Measurements from ENCODE around the gene TMED5. TPM values are rescaled to one million over a fixed set of nuclear protein-coding genes. Genes with fewer than 3 reads are reported as not detected.

TMED5 gene
- total and polyA plus RNA-seq, 4 donors = 15.1 to 132 (median 56.4) TPM

- Histone ChIP-seq H3K4me3 (no peak overlapping the region), H3K27ac (ENCODE audit: low read depth in 1 of 2, low read length in 1 of 2) (no peak overlapping the region), H3K9ac (ENCODE audit: insufficient read depth in 1 of 2, low read length in 2 of 2) (no peak overlapping the region), H3K9me3 (ENCODE audit: control insufficient read depth in 4 of 4, insufficient read depth in 3 of 4, low read length in 3 of 4) (no peaks in the 10 kb centered on the region), H3K4me1 (ENCODE audit: control insufficient read depth in 5 of 5, insufficient read depth in 5 of 5, low read length in 5 of 5) (no peaks in the 10 kb centered on the region), H3K27me3 (ENCODE audit: control insufficient read depth in 3 of 3, insufficient read depth in 3 of 3, low read length in 2 of 3) (no peaks in the 10 kb centered on the region), H3K36me3 (ENCODE audit: control insufficient read depth in 4 of 4, insufficient read depth in 4 of 4, low read length in 4 of 4) (peaks cover 0 to 4% (median 0%) of the 10 kb centered on the region in 4 donors)
- ATAC-seq (ENCODE audit: insufficient read depth, low FRiP score) (no peak), DNase-seq (no peak)
- TF ChIP-seq CTCF (IDR thresholded peaks at IDR 0.05; ENCODE audit: control extremely low read depth, extremely low read depth) = no peak
- 64 to 79% methylated on average over 6 of the region's 6 CpGs for WGBS, 2 donors
These were observed 39.2 kb upstream of the TMED5 start for GRCh38 chr1:93219443-93219842.

GRCh38 chr1:93215322-93215721, 35.1 kb upstream of the TMED5 start:
- DNase-seq = no peak
- 96 to 97% methylated on average over 2 of the region's 2 CpGs for WGBS, 2 donors
- peaks cover 0 to 4% (median 0%) of the 10 kb centered on the region in 4 donors for H3K36me3 ChIP-seq (ENCODE audit: control insufficient read depth in 4 of 4, insufficient read depth in 4 of 4, low read length in 4 of 4)

GRCh38 chr1:93207211-93207610, 27.0 kb upstream of the TMED5 start:
- H3K27ac ChIP-seq (ENCODE audit: low read depth in 1 of 2, low read length in 1 of 2) = no peak overlapping the region
- no peaks in the 10 kb centered on the region for H3K27me3 ChIP-seq (ENCODE audit: control insufficient read depth in 3 of 3, insufficient read depth in 3 of 3, low read length in 2 of 3)
- no peak overlapping the region for H3K9ac ChIP-seq (ENCODE audit: insufficient read depth in 1 of 2, low read length in 2 of 2)
- DNase-seq (peak in 1 of 3 donors; percentile 13), ATAC-seq (ENCODE audit: insufficient read depth, low FRiP score) (no peak)
- H3K4me1 ChIP-seq (ENCODE audit: control insufficient read depth in 5 of 5, insufficient read depth in 5 of 5, low read length in 5 of 5) = no peaks in the 10 kb centered on the region
- H3K4me3 ChIP-seq = no peak overlapping the region
- WGBS, 2 donors = 62 to 91% methylated on average over 5 of the region's 5 CpGs
- TF ChIP-seq CTCF (IDR thresholded peaks at IDR 0.05; ENCODE audit: control extremely low read depth, extremely low read depth) = no peak
- H3K36me3 ChIP-seq (ENCODE audit: control insufficient read depth in 4 of 4, insufficient read depth in 4 of 4, low read length in 4 of 4) = peaks cover 0 to 10% (median under 1%) of the 10 kb centered on the region in 4 donors
- H3K9me3 ChIP-seq (ENCODE audit: control insufficient read depth in 4 of 4, insufficient read depth in 3 of 4, low read length in 3 of 4) = no peaks in the 10 kb centered on the region

More at GRCh38 chr1:93215322-93215721, 35.1 kb upstream of the TMED5 start:
- Histone ChIP-seq H3K4me3 (no peak overlapping the region), H3K27me3 (ENCODE audit: control insufficient read depth in 3 of 3, insufficient read depth in 3 of 3, low read length in 2 of 3) (no peaks in the 10 kb centered on the region), H3K9ac (ENCODE audit: insufficient read depth in 1 of 2, low read length in 2 of 2) (no peak overlapping the region), H3K9me3 (ENCODE audit: control insufficient read depth in 4 of 4, insufficient read depth in 3 of 4, low read length in 3 of 4) (no peaks in the 10 kb centered on the region), H3K27ac (ENCODE audit: low read depth in 1 of 2, low read length in 1 of 2) (no peak overlapping the region), H3K4me1 (ENCODE audit: control insufficient read depth in 5 of 5, insufficient read depth in 5 of 5, low read length in 5 of 5) (no peaks in the 10 kb centered on the region)
- no peak for ATAC-seq (ENCODE audit: insufficient read depth, low FRiP score)
- no peak for TF ChIP-seq CTCF (IDR thresholded peaks at IDR 0.05; ENCODE audit: control extremely low read depth, extremely low read depth)

- no peak overlapping the region for H3K9ac ChIP-seq (ENCODE audit: insufficient read depth in 1 of 2, low read length in 2 of 2)
- no peak overlapping the region for H3K4me3 ChIP-seq
- H3K36me3 ChIP-seq (ENCODE audit: control insufficient read depth in 4 of 4, insufficient read depth in 4 of 4, low read length in 4 of 4) = peaks cover 0 to 10% (median under 1%) of the 10 kb centered on the region in 4 donors
- no peak for TF ChIP-seq CTCF (IDR thresholded peaks at IDR 0.05; ENCODE audit: control extremely low read depth, extremely low read depth)
- no peaks in the 10 kb centered on the region for H3K4me1 ChIP-seq (ENCODE audit: control insufficient read depth in 5 of 5, insufficient read depth in 5 of 5, low read length in 5 of 5)
- DNase-seq = peak in 1 of 3 donors; percentile 11
- no peak for ATAC-seq (ENCODE audit: insufficient read depth, low FRiP score)
- H3K27me3 ChIP-seq (ENCODE audit: control insufficient read depth in 3 of 3, insufficient read depth in 3 of 3, low read length in 2 of 3) = no peaks in the 10 kb centered on the region
- H3K9me3 ChIP-seq (ENCODE audit: control insufficient read depth in 4 of 4, insufficient read depth in 3 of 4, low read length in 3 of 4) = no peaks in the 10 kb centered on the region
- no peak overlapping the region for H3K27ac ChIP-seq (ENCODE audit: low read depth in 1 of 2, low read length in 1 of 2)
These were observed 26.3 kb upstream of the TMED5 start for GRCh38 chr1:93206567-93206954.
